Stimulated activated CD8-positive, alpha-beta memory T cell treated with anti-CD3 and anti-CD28 coated beads, Interleukin-7, amount 100 ng/mL, for 1 hour (primary cell): ENCODE measurements around the gene NT5DC1.

Source experiments
- DNase-seq, 2 donors: peaks; one replicate each; pipeline ENCODE4 v3.0.0-alpha.2; 2020; ENCODE audit warnings: low read depth in 2 of 2

NT5DC1 gene

GRCh38 chr6:116100419-116101301 is at the start of gene NT5DC1:
TSS of gene NT5DC1 (plus strand) at chr6:116100853. CDS start at chr6:116100931, 78 bp downstream.
- peak; percentile 70 to 71 for DNase-seq

GRCh38 chr6:116051244-116051643 is 49.4 kb upstream of the NT5DC1 start:
- DNase-seq, result no peak

GRCh38 chr6:116055513-116055912 is 45.1 kb upstream of the NT5DC1 start:
- no peak for DNase-seq

GRCh38 chr6:116057766-116058165 is 42.9 kb upstream of the NT5DC1 start:
- DNase-seq, result no peak

GRCh38 chr6:116059713-116060571 is 40.7 kb upstream of the NT5DC1 start:
- DNase-seq, result no peak

GRCh38 chr6:116060572-116061283 is 39.9 kb upstream of the NT5DC1 start, which contains the start of gene FRK:
TSS of gene FRK (minus strand) at chr6:116060891. CDS start at chr6:116060311, 580 bp downstream.
- DNase-seq, result no peak

- DNase-seq, result no peak
Measured at GRCh38 chr6:116062496-116062895, 38.2 kb upstream of the NT5DC1 start.

- no peak for DNase-seq
Measured at GRCh38 chr6:116064666-116065065, 36.0 kb upstream of the NT5DC1 start.

GRCh38 chr6:116066789-116067188 is 33.9 kb upstream of the NT5DC1 start:
- no peak for DNase-seq

- no peak for DNase-seq
Measured at GRCh38 chr6:116070101-116070500, 30.6 kb upstream of the NT5DC1 start.

GRCh38 chr6:116070616-116071389 is 29.9 kb upstream of the NT5DC1 start:
- no peak for DNase-seq

GRCh38 chr6:116072368-116072767 is 28.3 kb upstream of the NT5DC1 start:
- no peak for DNase-seq

GRCh38 chr6:116073765-116074440 is 26.8 kb upstream of the NT5DC1 start:
- DNase-seq, result no peak

GRCh38 chr6:116074732-116075390 is 25.8 kb upstream of the NT5DC1 start:
- DNase-seq, result no peak

- DNase-seq, result no peak
Measured at GRCh38 chr6:116078522-116078921, 22.1 kb upstream of the NT5DC1 start.

- no peak for DNase-seq
Measured at GRCh38 chr6:116078945-116079344, 21.7 kb upstream of the NT5DC1 start.

GRCh38 chr6:116083052-116083451 is 17.6 kb upstream of the NT5DC1 start:
- DNase-seq, result no peak

GRCh38 chr6:116084284-116084683 is 16.4 kb upstream of the NT5DC1 start:
- no peak for DNase-seq

- DNase-seq, result no peak
Measured at GRCh38 chr6:116087437-116088027, 13.1 kb upstream of the NT5DC1 start.

- DNase-seq, result no peak
Measured at GRCh38 chr6:116088946-116089345, 11.7 kb upstream of the NT5DC1 start.
